ENCODE results near the gene GCKR.

DNA sequence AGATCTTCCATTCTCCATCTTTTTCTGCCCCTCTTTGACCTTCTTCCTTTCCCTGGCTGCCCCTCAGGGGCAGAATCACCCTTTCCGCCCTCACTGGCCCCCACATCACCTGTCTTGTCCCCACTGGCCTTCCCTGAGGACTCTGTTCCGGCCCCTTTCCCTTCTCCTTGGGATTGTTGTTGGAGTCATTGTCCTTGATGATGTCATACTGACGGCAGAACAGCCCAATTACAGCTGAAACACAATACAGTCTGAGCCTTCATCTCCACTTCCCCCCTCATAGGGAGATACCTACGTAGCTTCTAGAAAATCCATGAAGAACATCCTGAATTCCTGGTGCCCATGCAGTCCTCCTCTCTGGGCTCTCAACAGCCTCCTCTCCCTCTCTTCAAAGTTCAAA, 4.1 kb upstream of the GCKR start:
- TF ChIP-seq, protein P1, sequence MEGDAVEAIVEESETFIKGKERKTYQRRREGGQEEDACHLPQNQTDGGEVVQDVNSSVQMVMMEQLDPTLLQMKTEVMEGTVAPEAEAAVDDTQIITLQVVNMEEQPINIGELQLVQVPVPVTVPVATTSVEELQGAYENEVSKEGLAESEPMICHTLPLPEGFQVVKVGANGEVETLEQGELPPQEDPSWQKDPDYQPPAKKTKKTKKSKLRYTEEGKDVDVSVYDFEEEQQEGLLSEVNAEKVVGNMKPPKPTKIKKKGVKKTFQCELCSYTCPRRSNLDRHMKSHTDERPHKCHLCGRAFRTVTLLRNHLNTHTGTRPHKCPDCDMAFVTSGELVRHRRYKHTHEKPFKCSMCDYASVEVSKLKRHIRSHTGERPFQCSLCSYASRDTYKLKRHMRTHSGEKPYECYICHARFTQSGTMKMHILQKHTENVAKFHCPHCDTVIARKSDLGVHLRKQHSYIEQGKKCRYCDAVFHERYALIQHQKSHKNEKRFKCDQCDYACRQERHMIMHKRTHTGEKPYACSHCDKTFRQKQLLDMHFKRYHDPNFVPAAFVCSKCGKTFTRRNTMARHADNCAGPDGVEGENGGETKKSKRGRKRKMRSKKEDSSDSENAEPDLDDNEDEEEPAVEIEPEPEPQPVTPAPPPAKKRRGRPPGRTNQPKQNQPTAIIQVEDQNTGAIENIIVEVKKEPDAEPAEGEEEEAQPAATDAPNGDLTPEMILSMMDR (IDR thresholded peaks at IDR 0.05) = no peak
- TF ChIP-seq POLR2A (IDR thresholded peaks at IDR 0.05) = no peak

All from suprapubic skin (tissue), 3 donors.